HL-60 (cell line): ENCODE measurements around the gene HDGFL3.

Experiments used
- CTCF ChIP-seq: IDR thresholded peaks from one replicate; pipeline ENCODE4 v1.5.1; 2011; ENCODE audit warnings: low read length, control low read depth, inconsistent platforms; ENCODE audit not compliant: insufficient read depth
- POLR2AphosphoS5 ChIP-seq: IDR thresholded peaks from 2 replicates; pipeline ENCODE4 v1.6.1; 2012; ENCODE audit warnings: low read depth

- TF ChIP-seq CTCF (no peak), POLR2AphosphoS5 (no peak)
Observed at GRCh38 chr15:83160741-83161140, 46.9 kb downstream of the HDGFL3 start.
